BLaER1 (cell line): Measurements from ENCODE around the gene SULT1C4.

ENCODE experiments used
- H3K27ac ChIP-seq: shearing (Covaris generic); formaldehyde crosslinking; 2 replicates; pipeline ENCODE4 v1.8.1; 2022
- H3K27me3 ChIP-seq: shearing (Covaris generic); formaldehyde crosslinking; 2 replicates; pipeline ENCODE4 v1.8.1; 2022
- H3K36me3 ChIP-seq: shearing (Covaris generic); formaldehyde crosslinking; 2 replicates; pipeline ENCODE4 v1.8.1; 2022
- H3K4me1 ChIP-seq: shearing (Covaris generic); formaldehyde crosslinking; 2 replicates; pipeline ENCODE4 v1.8.1; 2022
- H3K4me2 ChIP-seq: shearing (Covaris generic); formaldehyde crosslinking; 2 replicates; pipeline ENCODE4 v1.8.1; 2022
- H3K4me3 ChIP-seq: shearing (Covaris generic); formaldehyde crosslinking; 2 replicates; pipeline ENCODE4 v1.8.1; 2022
- H3K9ac ChIP-seq: shearing (Covaris generic); formaldehyde crosslinking; 2 replicates; pipeline ENCODE4 v1.8.1; 2022
- H3K9me3 ChIP-seq: shearing (Covaris generic); formaldehyde crosslinking; 2 replicates; pipeline ENCODE4 v1.8.1; 2022
- H4K20me1 ChIP-seq: shearing (Covaris generic); formaldehyde crosslinking; 2 replicates; pipeline ENCODE4 v1.8.1; 2022
- Cebpa-rat ChIP-seq: shearing (Covaris generic); IDR thresholded peaks from 2 replicates; pipeline ENCODE4 v1.8.1; 2022

The SULT1C4 gene

DNA sequence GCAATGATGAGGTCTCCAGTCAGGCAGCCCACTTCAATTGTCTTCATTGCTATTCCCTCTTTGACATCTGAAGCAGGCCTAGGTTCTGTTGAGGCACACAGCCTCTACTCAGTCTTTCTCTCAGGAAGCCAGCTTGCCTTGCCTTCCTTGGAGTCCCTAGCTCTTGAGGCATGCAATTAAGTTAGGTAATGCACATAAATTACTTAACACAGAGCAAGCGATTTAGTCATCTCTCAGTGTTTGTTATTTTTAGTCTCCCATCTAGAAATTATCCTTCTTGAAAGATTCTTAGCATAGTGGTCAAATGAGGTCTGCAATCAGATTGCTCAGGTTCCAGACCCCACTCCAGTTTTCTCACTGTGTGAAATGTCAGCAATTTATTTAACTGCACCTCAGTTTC, 32.0 kb downstream of the SULT1C4 start:
- H3K27me3 ChIP-seq: no peaks in the 10 kb centered on the region
- no peak overlapping the region for H3K27ac ChIP-seq
- H3K36me3 ChIP-seq: no peaks in the 10 kb centered on the region
- H3K4me2 ChIP-seq: no peak overlapping the region
- no peaks in the 10 kb centered on the region for H4K20me1 ChIP-seq
- TF ChIP-seq Cebpa-rat: no peak
- no peak overlapping the region for H3K9ac ChIP-seq
- H3K9me3 ChIP-seq: peaks cover 8% of the 10 kb centered on the region
- H3K4me1 ChIP-seq: no peaks in the 10 kb centered on the region
- no peak overlapping the region for H3K4me3 ChIP-seq

DNA sequence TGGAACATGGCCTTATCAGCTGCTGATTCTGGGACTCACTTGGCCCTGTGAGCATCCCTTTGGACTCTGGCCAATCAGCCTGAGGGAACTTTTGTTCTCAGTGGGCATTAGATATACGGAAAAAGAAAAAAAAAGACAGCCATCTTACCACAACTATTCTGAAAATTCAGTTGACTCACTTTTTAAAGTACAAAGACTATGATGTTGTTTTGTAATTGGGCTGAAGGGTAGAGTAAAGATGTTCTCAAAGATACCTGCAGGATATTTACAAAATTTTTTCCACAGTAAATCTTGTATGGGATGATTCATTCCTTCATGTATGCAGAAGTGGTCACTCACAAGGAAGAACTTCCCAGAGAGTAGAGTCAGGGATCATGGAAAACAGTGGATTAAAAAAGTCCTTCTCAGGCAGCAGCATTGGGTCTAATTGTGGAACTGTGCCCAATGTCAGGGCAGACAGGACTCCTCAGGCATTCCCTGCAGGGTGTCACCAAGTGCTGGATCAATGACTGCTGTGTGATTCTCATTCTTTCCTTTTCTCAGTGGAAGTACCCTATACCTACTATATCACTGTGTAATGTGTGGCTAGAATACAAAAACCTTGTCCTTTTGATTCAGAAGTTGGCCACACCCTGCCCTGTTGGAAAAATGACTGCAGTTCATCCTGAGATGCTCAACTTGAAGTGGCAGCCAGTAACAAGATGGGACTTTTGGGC, 35.4 kb downstream of the SULT1C4 start:
- H3K27ac ChIP-seq: no peak overlapping the region
- no peaks in the 10 kb centered on the region for H3K4me1 ChIP-seq
- TF ChIP-seq Cebpa-rat: no peak
- no peaks in the 10 kb centered on the region for H3K27me3 ChIP-seq
- H3K36me3 ChIP-seq: no peaks in the 10 kb centered on the region
- no peak overlapping the region for H3K9ac ChIP-seq
- no peaks in the 10 kb centered on the region for H3K9me3 ChIP-seq
- H4K20me1 ChIP-seq: no peaks in the 10 kb centered on the region
- H3K4me3 ChIP-seq: no peak overlapping the region
- no peak overlapping the region for H3K4me2 ChIP-seq

DNA sequence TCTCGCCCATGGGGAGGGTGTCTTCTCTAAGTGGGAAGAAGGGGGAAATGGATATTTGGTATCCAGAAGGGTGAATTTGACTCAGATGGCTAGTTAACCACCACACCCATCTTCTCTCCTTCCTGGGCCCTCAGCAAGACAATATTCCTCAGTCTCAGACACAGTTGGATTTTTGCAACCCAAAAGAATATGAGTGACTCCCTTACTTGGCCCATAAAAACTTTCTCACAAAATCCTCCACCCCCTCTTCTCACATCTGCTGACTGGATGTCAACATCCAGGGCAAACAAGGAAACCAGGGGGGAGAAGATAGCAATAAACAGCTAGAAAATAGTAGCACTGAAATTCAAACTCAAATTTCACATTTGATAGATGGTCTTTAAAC, 35.9 kb downstream of the SULT1C4 start:
- TF ChIP-seq Cebpa-rat: no peak
- H3K27ac ChIP-seq: no peak overlapping the region
- H4K20me1 ChIP-seq: no peaks in the 10 kb centered on the region
- no peak overlapping the region for H3K4me3 ChIP-seq
- H3K4me1 ChIP-seq: no peaks in the 10 kb centered on the region
- H3K27me3 ChIP-seq: no peaks in the 10 kb centered on the region
- no peaks in the 10 kb centered on the region for H3K36me3 ChIP-seq
- H3K9me3 ChIP-seq: no peaks in the 10 kb centered on the region
- H3K9ac ChIP-seq: no peak overlapping the region
- no peak overlapping the region for H3K4me2 ChIP-seq

DNA sequence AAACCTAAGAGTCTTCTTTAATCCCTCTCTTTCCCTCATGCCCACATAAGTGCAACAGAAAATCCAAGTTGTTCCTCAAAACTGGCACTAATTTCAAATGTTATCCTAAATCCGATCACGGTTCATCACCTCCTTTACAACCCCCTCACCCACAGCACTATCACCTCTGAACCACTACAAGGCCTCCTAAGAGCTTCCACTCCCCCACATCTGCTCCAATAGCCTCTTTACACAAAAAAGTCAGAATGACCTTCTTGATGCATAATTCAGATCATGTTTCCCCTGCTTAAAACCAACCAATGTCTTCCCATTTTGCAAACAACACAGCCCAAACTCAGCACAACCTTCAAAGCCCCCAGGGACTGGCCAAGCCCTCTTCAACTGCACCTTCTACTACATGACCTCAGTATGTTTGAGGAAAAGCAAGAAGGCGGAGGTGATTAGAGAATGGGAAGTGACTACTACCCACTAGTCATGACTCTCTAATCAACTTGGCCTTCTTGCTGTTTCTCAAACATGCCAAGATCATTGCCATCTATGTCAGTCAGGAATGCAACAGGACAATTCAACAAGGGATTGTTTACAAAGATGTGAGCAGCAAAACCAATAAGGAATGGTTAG, 36.6 kb downstream of the SULT1C4 start:
- H3K27ac ChIP-seq: no peak overlapping the region
- no peaks in the 10 kb centered on the region for H3K36me3 ChIP-seq
- TF ChIP-seq Cebpa-rat: no peak
- no peaks in the 10 kb centered on the region for H4K20me1 ChIP-seq
- H3K4me1 ChIP-seq: no peaks in the 10 kb centered on the region
- H3K4me2 ChIP-seq: no peak overlapping the region
- no peak overlapping the region for H3K4me3 ChIP-seq
- H3K9ac ChIP-seq: no peak overlapping the region
- no peaks in the 10 kb centered on the region for H3K9me3 ChIP-seq
- H3K27me3 ChIP-seq: no peaks in the 10 kb centered on the region

DNA sequence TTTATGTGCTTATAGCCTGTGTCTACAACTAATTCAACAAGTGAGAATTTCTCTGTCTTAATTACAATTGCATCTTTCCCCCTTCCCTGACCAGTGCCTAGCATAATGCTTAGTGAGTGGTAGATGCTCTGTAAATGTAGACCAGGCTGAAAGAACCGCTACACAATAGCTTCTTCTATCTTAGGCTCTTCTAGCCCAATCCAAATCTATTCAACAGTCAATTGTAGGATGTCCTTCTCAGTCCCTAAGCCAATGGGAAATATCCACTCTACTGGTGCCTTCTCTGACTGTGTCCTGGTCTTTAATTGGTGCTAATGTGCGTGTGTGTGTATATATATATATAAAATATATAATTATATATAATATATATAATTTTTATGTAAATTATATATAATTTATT, 37.2 kb downstream of the SULT1C4 start:
- Histone ChIP-seq H3K4me2 (no peak overlapping the region), H3K4me3 (no peak overlapping the region), H3K9me3 (no peaks in the 10 kb centered on the region), H3K36me3 (no peaks in the 10 kb centered on the region), H3K27me3 (no peaks in the 10 kb centered on the region), H3K9ac (no peak overlapping the region), H3K4me1 (no peaks in the 10 kb centered on the region), H4K20me1 (no peaks in the 10 kb centered on the region), H3K27ac (no peak overlapping the region)
- TF ChIP-seq Cebpa-rat: no peak

DNA sequence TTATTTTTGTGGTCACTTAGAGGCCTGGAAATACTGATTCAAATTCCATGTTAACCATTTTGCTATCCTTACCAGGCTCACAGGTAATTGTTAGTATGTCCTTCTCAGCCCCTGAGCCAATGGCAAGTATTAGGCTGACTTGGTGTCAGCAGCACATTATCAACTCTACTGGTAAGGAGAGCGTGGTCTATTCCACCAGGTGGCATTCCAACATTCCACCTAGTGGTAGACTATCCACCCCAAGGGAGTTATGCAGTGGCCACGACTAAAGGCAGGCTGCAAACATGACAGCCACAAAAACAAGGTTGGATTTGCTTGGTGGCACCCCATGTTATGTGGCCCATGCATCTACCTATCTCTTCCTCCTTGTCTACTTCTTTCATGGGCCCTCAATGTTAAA, 39.5 kb downstream of the SULT1C4 start:
- Histone ChIP-seq H3K27ac (no peak overlapping the region), H3K36me3 (no peaks in the 10 kb centered on the region), H3K4me1 (no peaks in the 10 kb centered on the region), H3K4me2 (no peak overlapping the region), H3K9ac (no peak overlapping the region), H3K27me3 (no peaks in the 10 kb centered on the region), H3K4me3 (no peak overlapping the region), H3K9me3 (no peaks in the 10 kb centered on the region), H4K20me1 (no peaks in the 10 kb centered on the region)
- TF ChIP-seq Cebpa-rat: no peak

DNA sequence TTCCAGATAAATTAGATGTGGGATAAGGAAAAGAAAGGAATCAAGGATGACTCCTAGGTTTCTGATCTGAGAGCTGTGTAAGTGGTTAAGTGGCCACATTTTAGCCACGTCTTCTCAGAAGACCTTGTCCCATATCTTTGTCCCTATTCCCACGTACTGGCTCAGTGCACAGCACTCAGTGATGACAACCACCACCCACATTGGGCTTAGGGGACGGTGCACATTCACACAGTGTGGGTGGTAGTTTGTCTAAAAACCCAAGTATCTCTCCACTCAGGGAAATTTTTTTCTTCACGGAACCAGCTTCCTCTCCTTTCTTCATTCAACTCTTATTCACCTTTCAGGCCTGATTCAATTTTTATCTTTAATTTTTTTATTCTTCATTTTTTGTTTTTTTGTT, 40.7 kb downstream of the SULT1C4 start:
- Histone ChIP-seq H3K4me1 (no peaks in the 10 kb centered on the region), H3K9ac (no peak overlapping the region), H3K4me2 (no peak overlapping the region), H3K36me3 (no peaks in the 10 kb centered on the region), H3K9me3 (no peaks in the 10 kb centered on the region), H3K27ac (no peak overlapping the region), H3K4me3 (no peak overlapping the region), H3K27me3 (no peaks in the 10 kb centered on the region), H4K20me1 (no peaks in the 10 kb centered on the region)
- TF ChIP-seq Cebpa-rat: no peak

DNA sequence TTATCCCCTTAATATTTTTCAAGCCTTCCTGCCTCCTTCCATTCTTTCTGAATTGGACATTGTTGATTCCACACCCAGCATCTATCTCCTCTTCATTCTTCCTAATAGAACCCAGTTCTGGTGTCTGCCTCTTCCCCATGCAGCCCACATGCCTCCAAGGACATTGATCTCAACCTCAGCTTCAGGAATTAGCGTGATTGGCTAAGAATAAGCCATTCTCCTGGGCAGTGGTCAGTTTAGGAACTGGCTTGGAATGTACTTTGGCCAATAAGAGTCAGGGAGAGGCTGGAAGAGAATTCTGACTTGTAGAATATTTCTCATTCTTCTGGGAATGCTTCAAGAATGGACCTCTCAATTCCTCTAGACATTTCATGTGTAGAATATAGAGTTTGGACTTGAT, 45.3 kb downstream of the SULT1C4 start:
- Histone ChIP-seq H3K27ac (no peak overlapping the region), H3K9ac (no peak overlapping the region)

DNA sequence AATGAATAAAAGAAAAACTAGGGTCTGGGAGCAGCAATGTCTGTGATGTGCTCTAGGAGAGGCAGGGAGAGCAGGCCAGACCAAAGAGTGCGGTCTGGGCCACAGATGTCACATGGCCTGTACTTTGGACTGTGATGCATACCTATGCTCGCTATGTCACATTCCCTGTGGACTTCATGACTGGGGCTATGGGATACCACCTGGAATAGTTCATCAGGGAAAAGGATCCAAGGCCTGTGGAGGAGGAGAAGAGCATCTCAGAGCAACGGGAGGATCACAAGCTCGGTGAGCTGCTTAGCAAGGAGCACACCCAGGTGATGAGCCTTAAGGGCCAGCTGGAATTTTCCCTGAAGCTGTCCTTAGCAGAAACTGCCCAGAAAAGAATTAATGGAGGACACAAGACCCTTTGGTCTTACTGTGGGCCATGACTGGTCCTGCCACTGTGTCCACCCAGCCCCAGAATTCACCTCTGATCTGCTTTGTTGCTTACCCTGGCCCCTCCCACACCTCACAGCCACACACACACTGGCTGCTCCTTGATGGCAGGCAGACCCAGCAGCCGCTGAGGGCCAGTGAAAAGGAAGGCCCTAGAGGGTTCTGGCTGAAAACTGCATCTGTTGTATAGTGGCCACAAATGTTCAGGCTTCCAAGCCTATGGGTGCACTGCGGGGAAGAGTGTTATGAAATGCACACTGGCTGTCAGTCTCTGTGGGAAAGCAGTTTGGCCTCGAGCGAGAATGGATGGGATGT, 45.9 kb downstream of the SULT1C4 start:
- H4K20me1 ChIP-seq: no peaks in the 10 kb centered on the region
- no peak overlapping the region for H3K27ac ChIP-seq
- no peaks in the 10 kb centered on the region for H3K4me1 ChIP-seq
- no peaks in the 10 kb centered on the region for H3K27me3 ChIP-seq
- no peak overlapping the region for H3K4me2 ChIP-seq
- TF ChIP-seq Cebpa-rat: no peak
- no peak overlapping the region for H3K4me3 ChIP-seq
- no peak overlapping the region for H3K9ac ChIP-seq
- peaks cover 10% of the 10 kb centered on the region; the same call in 1 of the 2 replicates for H3K9me3 ChIP-seq
- no peaks in the 10 kb centered on the region for H3K36me3 ChIP-seq

More for the DNA sequence above, 45.3 kb downstream of the SULT1C4 start:
- Histone ChIP-seq H3K9me3 (peaks cover 10% of the 10 kb centered on the region; the same call in 1 of the 2 replicates), H4K20me1 (no peaks in the 10 kb centered on the region), H3K4me1 (no peaks in the 10 kb centered on the region), H3K36me3 (no peaks in the 10 kb centered on the region), H3K4me3 (no peak overlapping the region), H3K4me2 (no peak overlapping the region), H3K27me3 (no peaks in the 10 kb centered on the region)
- TF ChIP-seq Cebpa-rat: no peak
